DND-41 (cell line): ENCODE data around the gene FOXRED2.

Experiments
- CTCF ChIP-seq: IDR thresholded peaks from 2 replicates; pipeline ENCODE4 v1.5.1; 2012; ENCODE audit warnings: borderline replicate concordance, low read length, moderate library complexity, mild to moderate bottlenecking; ENCODE audit not compliant: poor library complexity, severe bottlenecking; ENCODE audit errors: extremely low read depth
- EZH2 ChIP-seq: IDR thresholded peaks from 3 replicates; pipeline ENCODE4 v1.6.1; 2012; ENCODE audit warnings: borderline replicate concordance, low read depth, mild to moderate bottlenecking, moderate library complexity, low read length, inconsistent platforms; ENCODE audit not compliant: severe bottlenecking

- TF ChIP-seq EZH2 (no peak), CTCF (peak; percentile 74)
These were observed 4.4 kb upstream of the FOXRED2 start for GRCh38 chr22:36510966-36511881.
